Measurements from ENCODE around the gene ARHGEF7. TPM values are rescaled to one million over a fixed set of nuclear protein-coding genes. Genes with fewer than 3 reads are reported as not detected.

Gene ARHGEF7
- total RNA-seq, 1 donor from 2014 or later = 146 TPM

GRCh38 chr13:111298214-111298975, 183.3 kb downstream of the ARHGEF7 start:
- intact Hi-C loops (cut with DNase I) = no loop called here
- DNase-seq (ENCODE audit: low spot score) (no peak), ATAC-seq (no peak)

DNA sequence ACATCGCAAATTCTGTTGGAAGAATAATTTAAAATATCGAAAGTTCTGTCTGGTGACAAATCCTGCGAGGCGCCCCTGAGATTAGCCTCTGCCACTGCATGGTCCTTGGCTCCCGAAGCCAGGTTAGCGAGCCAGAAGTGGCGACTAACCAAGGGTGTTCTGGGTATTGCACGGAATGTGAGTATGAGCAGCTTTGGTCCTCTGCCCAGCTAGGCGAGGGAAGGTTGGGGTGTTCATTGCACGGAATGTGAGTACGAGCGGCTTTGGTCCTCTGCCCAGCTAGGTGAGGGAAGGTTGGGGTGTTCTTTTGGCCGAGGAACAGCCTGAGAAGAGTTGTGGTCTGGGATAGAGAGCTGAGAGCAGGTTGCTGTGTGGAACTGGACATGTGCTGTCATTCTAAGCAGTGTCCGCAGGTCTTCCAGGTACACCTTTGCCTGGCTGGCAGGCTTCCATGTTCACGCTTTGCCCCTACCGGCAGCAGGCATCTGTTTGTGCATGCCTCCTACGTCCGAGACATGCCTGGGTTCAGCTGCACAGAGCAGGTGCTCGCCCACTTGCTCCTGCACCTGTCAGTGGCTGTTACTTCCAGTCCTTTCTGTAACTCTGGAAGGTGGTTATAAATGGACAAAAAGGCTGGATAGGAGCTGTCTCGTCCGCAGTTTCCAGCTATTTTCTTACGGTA, 187.1 kb downstream of the ARHGEF7 start:
- ATAC-seq (no peak), DNase-seq (ENCODE audit: low spot score) (no peak)
- intact Hi-C loops (cut with DNase I) = no loop called here

GRCh38 chr13:111303559-111303958, 188.4 kb downstream of the ARHGEF7 start:
- no peak for DNase-seq (ENCODE audit: low spot score)
- intact Hi-C loops (cut with DNase I) = no loop called here
- ATAC-seq = no peak

DNA sequence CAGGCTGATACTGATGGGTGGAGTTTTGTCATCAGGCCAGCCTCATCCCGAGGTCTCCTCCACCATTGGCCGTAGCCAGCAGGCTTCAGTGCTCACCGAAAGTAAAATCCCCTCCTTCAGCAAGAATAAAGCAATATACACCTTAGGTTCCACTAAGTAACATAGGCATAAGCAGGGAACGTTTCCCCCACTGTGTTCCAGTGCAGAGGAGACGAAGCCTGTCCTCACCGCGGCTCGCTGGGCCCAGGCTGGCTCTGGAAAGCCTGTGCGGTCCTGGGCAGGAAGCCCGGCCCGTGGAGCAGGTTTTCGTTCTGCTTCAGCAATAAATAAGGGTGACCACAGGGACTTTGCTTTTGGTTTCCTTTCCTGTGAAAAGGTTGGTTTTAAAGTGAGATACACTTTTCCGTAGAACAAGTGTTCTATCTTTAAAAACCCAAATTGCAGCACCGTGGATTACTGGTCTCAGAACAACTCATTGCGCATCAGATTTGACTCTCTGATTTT, 189.0 kb downstream of the ARHGEF7 start:
- intact Hi-C loops (cut with DNase I) = no loop called here
- ATAC-seq (no peak), DNase-seq (ENCODE audit: low spot score) (peak; percentile 39)

DNA sequence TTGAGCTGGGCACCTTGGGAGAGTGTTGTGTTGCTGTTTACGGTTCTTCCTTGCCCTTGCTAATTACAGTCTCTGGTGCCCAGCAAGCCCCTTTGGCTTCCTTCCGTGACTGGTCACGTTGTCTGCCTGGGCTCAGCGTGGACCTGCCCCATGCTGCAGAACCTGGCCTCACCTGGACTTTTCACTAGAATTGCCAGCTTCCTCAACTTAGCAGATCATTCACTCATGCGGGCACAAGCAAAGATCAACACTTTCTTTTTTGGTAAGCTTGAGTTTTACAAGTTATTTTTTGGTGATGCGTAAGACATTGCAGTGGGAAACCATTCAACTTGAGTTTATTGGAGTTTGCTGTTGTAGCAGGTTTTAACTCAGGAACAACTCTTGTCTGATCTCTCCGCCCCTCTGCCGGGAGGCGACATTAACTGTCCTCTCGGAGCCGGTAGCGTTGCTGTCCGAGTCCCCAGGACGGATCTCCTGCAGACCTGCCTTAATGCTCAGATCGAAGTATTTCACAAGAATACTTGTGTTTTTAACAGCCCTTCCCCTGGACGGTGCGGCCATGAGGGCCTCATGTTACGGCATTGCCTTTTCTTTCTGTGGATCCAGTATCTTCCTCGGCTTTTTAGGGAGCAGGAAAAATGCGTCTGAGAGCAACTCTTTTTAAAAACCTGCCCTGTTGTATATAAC, 189.6 kb downstream of the ARHGEF7 start:
- intact Hi-C loops (cut with DNase I) = no loop called here
- ATAC-seq (no peak), DNase-seq (ENCODE audit: low spot score) (no peak)

GRCh38 chr13:111312944-111313590, 198.0 kb downstream of the ARHGEF7 start:
- peak; percentile 40 for DNase-seq (ENCODE audit: low spot score)
- no peak for ATAC-seq
- intact Hi-C loops (cut with DNase I) = no loop called here

DNA sequence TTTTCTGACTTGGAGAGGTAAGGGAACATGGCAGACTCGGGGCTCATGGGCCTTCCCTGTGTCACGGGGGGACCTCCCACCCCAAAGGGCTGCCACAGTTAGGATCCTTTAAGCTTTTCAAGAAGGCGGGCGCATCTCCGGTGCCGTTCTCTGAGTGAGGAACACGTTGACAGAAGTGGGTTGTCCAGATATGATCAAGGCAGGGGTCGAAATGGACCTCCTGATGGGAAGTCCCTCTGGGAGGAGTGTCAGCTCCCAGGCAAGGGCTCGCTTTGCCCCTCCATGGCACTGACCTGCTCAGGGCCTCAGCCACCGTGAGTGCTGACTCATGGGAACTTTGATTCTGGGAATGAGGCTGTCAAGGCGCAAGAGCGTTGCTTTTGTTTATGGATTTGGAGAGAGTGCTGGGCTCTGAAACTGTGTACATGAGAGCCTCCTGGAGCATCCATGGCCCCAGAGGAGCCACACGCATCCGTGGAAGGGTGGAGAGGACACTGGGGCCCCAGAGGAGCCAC, 198.9 kb downstream of the ARHGEF7 start:
- intact Hi-C loops (cut with DNase I) = no loop called here
- ATAC-seq (no peak), DNase-seq (ENCODE audit: low spot score) (no peak)

DNA sequence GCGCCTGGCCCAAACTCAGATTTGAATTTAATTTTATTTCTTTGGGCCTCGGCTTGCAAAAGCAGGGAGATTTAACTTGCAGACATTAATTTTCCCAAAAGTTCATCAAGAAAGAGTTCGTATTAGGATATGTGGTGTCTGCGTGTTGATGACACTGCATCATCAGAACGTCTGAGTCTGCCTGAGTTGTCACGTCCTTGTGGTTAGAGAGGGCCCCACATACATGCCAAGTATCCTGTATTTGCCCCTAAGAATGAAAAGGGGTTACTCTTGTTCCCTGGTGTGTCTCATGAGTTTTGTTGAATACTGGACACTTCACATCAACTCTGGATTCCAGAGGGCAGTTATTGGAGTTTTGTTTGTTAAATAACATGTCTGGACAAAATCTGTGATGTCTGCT, 199.7 kb downstream of the ARHGEF7 start:
- intact Hi-C loops (cut with DNase I) = no loop called here
- ATAC-seq = no peak

DNA sequence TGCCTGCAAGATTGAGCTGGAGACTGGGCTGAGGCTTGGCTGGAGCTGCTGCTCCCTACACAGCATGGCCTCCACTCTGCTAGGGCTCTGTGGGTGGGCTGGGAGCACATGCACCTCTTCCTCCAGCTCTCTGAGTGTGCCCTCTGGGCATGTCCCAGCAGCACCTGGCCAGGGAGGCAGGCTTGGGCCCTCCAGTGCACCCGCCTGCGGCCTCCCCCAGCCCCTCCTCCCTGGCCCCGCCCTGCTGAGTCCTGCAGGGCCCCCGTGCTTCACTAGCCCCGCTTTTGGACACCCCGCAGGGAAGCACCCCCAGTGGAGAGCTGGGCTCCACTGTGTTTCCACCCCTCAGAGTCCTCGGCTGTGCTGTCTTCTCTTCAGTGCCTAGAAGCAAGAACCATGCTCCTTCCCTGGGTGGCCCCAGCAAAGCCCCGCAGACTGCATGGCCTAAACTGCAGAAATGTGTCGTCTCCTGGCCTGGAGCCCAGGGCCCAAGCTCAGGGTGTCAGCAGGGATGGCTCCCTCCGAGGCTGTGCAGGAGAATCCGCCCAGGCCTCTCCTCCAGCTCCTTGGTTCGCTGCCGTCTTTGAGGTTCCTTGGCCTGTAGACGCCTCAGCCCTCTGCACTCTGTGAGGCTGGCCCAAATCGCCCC, 200.4 kb downstream of the ARHGEF7 start:
- ATAC-seq = peak; percentile 13
- DNase-seq (ENCODE audit: low spot score) = peak; percentile 52
- intact Hi-C loops (cut with DNase I) = no loop called here

More for the DNA sequence above, 199.7 kb downstream of the ARHGEF7 start:
- DNase-seq (ENCODE audit: low spot score) = no peak

GRCh38 chr13:111316161-111316730, 201.1 kb downstream of the ARHGEF7 start:
- ATAC-seq = peak; percentile 36
- peak; percentile 48 for DNase-seq (ENCODE audit: low spot score)
- intact Hi-C loops (cut with DNase I) = no loop called here

DNA sequence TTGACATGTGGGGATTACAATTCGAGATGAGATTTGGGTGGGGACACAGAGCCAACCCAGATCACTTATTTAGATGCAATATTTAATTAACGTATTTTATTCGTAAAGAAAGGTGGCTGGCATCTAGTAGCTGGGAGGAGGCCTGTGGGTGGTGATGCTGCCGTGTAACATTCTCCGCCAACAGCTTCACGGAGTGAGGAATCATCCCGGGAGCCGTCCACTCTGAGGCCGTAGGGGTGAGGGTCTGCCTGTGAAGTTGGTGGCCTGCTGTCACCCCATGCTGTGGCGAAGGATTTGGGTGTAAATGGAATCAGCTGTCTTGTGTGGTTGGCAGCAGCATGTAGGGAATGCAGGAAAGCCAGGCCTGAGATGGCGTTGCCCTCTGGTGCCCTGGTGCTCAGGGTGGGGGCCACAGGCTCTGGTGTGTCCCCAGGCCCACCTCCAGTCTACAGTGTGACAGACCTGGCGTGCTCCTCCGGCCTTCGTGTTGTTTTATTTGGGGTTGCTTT, 202.0 kb downstream of the ARHGEF7 start:
- DNase-seq (ENCODE audit: low spot score) (no peak), ATAC-seq (no peak)
- intact Hi-C loops (cut with DNase I) = no loop called here

DNA sequence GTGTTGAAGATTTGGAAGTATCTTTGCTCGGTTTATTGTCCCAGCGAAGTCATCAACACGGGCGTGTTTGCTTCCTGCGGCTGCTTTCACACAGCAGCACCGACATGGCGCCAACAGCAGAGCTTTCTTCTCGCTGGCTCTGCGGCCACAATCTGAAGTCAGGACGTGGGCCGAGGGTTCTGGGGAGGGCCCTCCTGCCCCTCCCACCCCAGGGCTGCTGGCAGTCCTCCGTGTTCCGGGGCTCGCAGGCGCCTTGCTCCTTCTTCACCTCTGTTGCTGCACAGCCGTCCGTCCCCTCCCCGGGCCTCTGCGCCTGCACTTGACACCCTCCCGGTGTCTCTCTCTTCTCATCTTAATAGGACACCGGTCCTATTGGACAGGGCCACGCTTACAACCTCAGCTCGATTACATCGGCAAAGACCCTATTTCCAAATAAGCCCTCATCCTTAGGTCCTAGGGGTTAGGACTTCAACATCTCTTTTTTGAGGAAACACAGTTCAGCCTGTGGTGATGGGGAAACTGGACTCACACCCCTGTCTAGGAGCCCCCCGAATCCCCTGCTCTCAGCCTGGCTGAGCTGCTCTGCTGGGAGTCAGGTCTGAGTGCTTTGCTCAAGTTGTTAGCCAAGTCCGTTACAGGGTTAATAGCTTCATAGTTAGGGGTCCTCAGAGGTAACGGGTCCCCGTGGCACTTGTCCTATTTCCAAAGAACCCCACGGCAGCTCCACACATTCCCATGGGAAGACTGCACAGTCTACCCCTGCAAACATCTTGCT, 202.6 kb downstream of the ARHGEF7 start:
- ATAC-seq (no peak), DNase-seq (ENCODE audit: low spot score) (peak; percentile 38)
- intact Hi-C loops (cut with DNase I) = no loop called here

GRCh38 chr13:111318386-111318785, 203.3 kb downstream of the ARHGEF7 start:
- no peak for ATAC-seq
- DNase-seq (ENCODE audit: low spot score) = peak; percentile 41
- intact Hi-C loops (cut with DNase I) = no loop called here

GRCh38 chr13:111319521-111319920, 204.4 kb downstream of the ARHGEF7 start:
- DNase-seq (ENCODE audit: low spot score) = no peak
- intact Hi-C loops (cut with DNase I) = no loop called here
- no peak for ATAC-seq

GRCh38 chr13:111319998-111320911, 205.1 kb downstream of the ARHGEF7 start, which contains the start of gene TEX29:
TEX29 (plus strand) TSS chr13:111320642; CDS start chr13:111320891, 249 bp downstream.
- DNase-seq (ENCODE audit: low spot score) (no peak), ATAC-seq (no peak)
- intact Hi-C loops (cut with DNase I) = no loop called here
